Astrocyte (in vitro differentiated cells and primary cell): Measurements from ENCODE around the gene APIP. TPM values are rescaled to one million over a fixed set of nuclear protein-coding genes. Genes with fewer than 3 reads are reported as not detected.

Source experiments
- DNase-seq: peaks from one replicate; pipeline ENCODE4 v3.0.0-alpha.2; 2010; ENCODE audit warnings: low read depth
- FAIRE-seq: peaks from 2 replicates; lab custom pipeline; 2011; peaks lifted over from hg19 to GRCh38; lab: Jason Lieb, UNC
- H2AFZ ChIP-seq: 2 replicates; pipeline ENCODE4 v1.6.0; 2012; ENCODE audit warnings: low read depth, low read length, inconsistent platforms
- H3K27ac ChIP-seq: 2 replicates; pipeline ENCODE4 v1.5.1; 2011; ENCODE audit warnings: low read depth, low read length, inconsistent platforms
- H3K27me3 ChIP-seq: 2 replicates; pipeline ENCODE4 v1.6.0; 2011; ENCODE audit warnings: low read length, inconsistent platforms; ENCODE audit not compliant: insufficient read depth
- H3K36me3 ChIP-seq: 2 replicates; pipeline ENCODE4 v1.5.1; 2011; ENCODE audit warnings: low read length, inconsistent platforms; ENCODE audit not compliant: insufficient read depth
- H3K4me1 ChIP-seq: 2 replicates; pipeline ENCODE4 v1.5.1; 2011; ENCODE audit warnings: low read length, inconsistent platforms; ENCODE audit not compliant: insufficient read depth
- H3K4me2 ChIP-seq: 2 replicates; pipeline ENCODE4 v1.6.0; 2012; ENCODE audit warnings: low read length, inconsistent platforms
- H3K4me3 ChIP-seq: 2 replicates; pipeline ENCODE4 v1.5.1; 2011; ENCODE audit warnings: low read depth, mild to moderate bottlenecking, low read length, inconsistent platforms; ENCODE audit not compliant: insufficient read depth
- H3K79me2 ChIP-seq: 2 replicates; pipeline ENCODE4 v1.6.0; 2012; ENCODE audit warnings: mild to moderate bottlenecking, low read length, inconsistent platforms; ENCODE audit not compliant: insufficient read depth
- H3K9ac ChIP-seq: 2 replicates; pipeline ENCODE4 v1.6.0; 2012; ENCODE audit warnings: mild to moderate bottlenecking, low read length, inconsistent platforms
- H3K9me3 ChIP-seq: 2 replicates; pipeline ENCODE4 v1.5.1; 2012; ENCODE audit warnings: low read depth, mild to moderate bottlenecking, low read length, inconsistent platforms; ENCODE audit not compliant: insufficient read depth
- H4K20me1 ChIP-seq: 2 replicates; pipeline ENCODE4 v1.6.0; 2012; ENCODE audit warnings: low read length, inconsistent platforms; ENCODE audit not compliant: insufficient read depth
- H3K27ac Mint-ChIP-seq: one replicate; pipeline ENCODE4 v1.8.0; 2021; ENCODE audit warnings: mild to moderate bottlenecking, mixed read lengths; ENCODE audit not compliant: unreplicated experiment
- H3K27me3 Mint-ChIP-seq: one replicate; pipeline ENCODE4 v1.8.0; 2021; ENCODE audit warnings: low read depth, mixed read lengths; ENCODE audit not compliant: unreplicated experiment
- H3K36me3 Mint-ChIP-seq: one replicate; pipeline ENCODE4 v1.8.0; 2021; ENCODE audit warnings: low read depth, mixed read lengths; ENCODE audit not compliant: unreplicated experiment
- H3K4me1 Mint-ChIP-seq: one replicate; pipeline ENCODE4 v1.8.0; 2021; ENCODE audit warnings: low read depth, mixed read lengths; ENCODE audit not compliant: unreplicated experiment
- H3K4me3 Mint-ChIP-seq: one replicate; pipeline ENCODE4 v1.8.0; 2021; ENCODE audit warnings: mild to moderate bottlenecking, moderate library complexity, mixed read lengths; ENCODE audit not compliant: unreplicated experiment
- H3K9me3 Mint-ChIP-seq: one replicate; pipeline ENCODE4 v1.8.0; 2021; ENCODE audit warnings: mild to moderate bottlenecking, mixed read lengths; ENCODE audit not compliant: unreplicated experiment
- CTCF ChIP-seq: IDR thresholded peaks from 2 replicates; pipeline ENCODE4 v1.5.1; 2011; ENCODE audit warnings: low read depth, mild to moderate bottlenecking, inconsistent platforms, low read length, moderate library complexity; ENCODE audit not compliant: insufficient read depth
- EZH2 ChIP-seq: IDR thresholded peaks from 2 replicates; pipeline ENCODE4 v1.6.1; 2012; ENCODE audit warnings: mild to moderate bottlenecking, low read length, inconsistent platforms; ENCODE audit not compliant: insufficient read depth
- total RNA-seq: library from RNA; stranded (reverse); gene quantifications from 2 replicates; pipeline ENCODE4 v1.2.1, GENCODE V29; 2021

The APIP gene
- total RNA-seq, 1 donor from 2014 or later: 13.9 TPM

- DNase-seq: no peak
- Histone ChIP-seq H3K9ac (no peak overlapping the region), H3K4me1 (no peaks in the 10 kb centered on the region), H2AFZ (no peak overlapping the region), H3K4me2 (no peak overlapping the region), H3K79me2 (no peaks in the 10 kb centered on the region), H3K27ac (no peak overlapping the region), H3K36me3 (no peaks in the 10 kb centered on the region), H3K27me3 (no peaks in the 10 kb centered on the region), H3K9me3 (no peaks in the 10 kb centered on the region), H3K4me3 (no peak overlapping the region), H4K20me1 (no peaks in the 10 kb centered on the region)
- Mint-ChIP-seq H3K36me3 (peaks cover 1% of the 10 kb centered on the region), H3K4me1 (no peaks in the 10 kb centered on the region), H3K27ac (no peak overlapping the region), H3K9me3 (no peaks in the 10 kb centered on the region), H3K27me3 (no peaks in the 10 kb centered on the region), H3K4me3 (no peak overlapping the region)
- FAIRE-seq: no peak
- TF ChIP-seq EZH2 (no peak), CTCF (no peak)
These were observed 46.8 kb downstream of the APIP start for GRCh38 chr11:34869425-34869824.

DNA sequence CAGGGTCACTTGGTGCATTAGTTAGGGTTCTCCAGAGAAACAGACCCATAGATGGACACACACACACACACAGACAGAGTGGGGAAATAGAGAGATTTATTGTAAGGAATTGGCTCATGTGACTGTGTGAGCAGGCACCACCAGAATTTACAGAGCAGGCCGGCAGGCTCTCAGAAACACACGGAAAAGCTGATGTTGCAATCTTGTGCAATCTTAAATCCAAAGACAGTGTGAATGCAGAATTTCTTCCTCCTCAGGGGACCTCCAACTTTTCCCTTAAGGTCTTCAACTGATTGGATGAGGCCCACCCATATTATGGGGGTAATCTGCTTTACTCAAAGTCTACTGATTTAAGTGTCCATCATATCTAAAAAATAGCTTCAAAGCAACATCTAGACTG, 49.8 kb downstream of the APIP start:
- no peaks in the 10 kb centered on the region for H3K4me1 Mint-ChIP-seq
- DNase-seq (no peak), FAIRE-seq (no peak)
- H3K27ac Mint-ChIP-seq: no peak overlapping the region
- no peaks in the 10 kb centered on the region for H3K36me3 ChIP-seq
- H3K4me3 Mint-ChIP-seq: no peak overlapping the region
- no peaks in the 10 kb centered on the region for H4K20me1 ChIP-seq
- H3K27ac ChIP-seq: no peak overlapping the region
- no peaks in the 10 kb centered on the region for H3K9me3 ChIP-seq
- H3K4me1 ChIP-seq: no peaks in the 10 kb centered on the region
- H2AFZ ChIP-seq: no peak overlapping the region
- H3K79me2 ChIP-seq: no peaks in the 10 kb centered on the region
- H3K36me3 Mint-ChIP-seq: peaks cover 7% of the 10 kb centered on the region
- no peak overlapping the region for H3K4me2 ChIP-seq
- H3K9ac ChIP-seq: no peak overlapping the region
- no peaks in the 10 kb centered on the region for H3K27me3 ChIP-seq
- no peak overlapping the region for H3K4me3 ChIP-seq
- H3K9me3 Mint-ChIP-seq: peaks cover 4% of the 10 kb centered on the region
- H3K27me3 Mint-ChIP-seq: no peaks in the 10 kb centered on the region
- TF ChIP-seq EZH2: no peak
- no peak for TF ChIP-seq CTCF

- H3K9ac ChIP-seq: no peak overlapping the region
- no peaks in the 10 kb centered on the region for H3K9me3 ChIP-seq
- Mint-ChIP-seq H3K27me3 (no peaks in the 10 kb centered on the region), H3K27ac (no peak overlapping the region), H3K36me3 (peaks cover 7% of the 10 kb centered on the region), H3K9me3 (peaks cover 4% of the 10 kb centered on the region), H3K4me3 (no peak overlapping the region), H3K4me1 (no peaks in the 10 kb centered on the region)
- no peak overlapping the region for H2AFZ ChIP-seq
- H3K4me1 ChIP-seq: no peaks in the 10 kb centered on the region
- no peaks in the 10 kb centered on the region for H3K27me3 ChIP-seq
- no peak for FAIRE-seq
- H4K20me1 ChIP-seq: no peaks in the 10 kb centered on the region
- TF ChIP-seq CTCF (no peak), EZH2 (no peak)
- no peak overlapping the region for H3K4me3 ChIP-seq
- H3K79me2 ChIP-seq: no peaks in the 10 kb centered on the region
- H3K4me2 ChIP-seq: no peak overlapping the region
- H3K27ac ChIP-seq: no peak overlapping the region
- no peak for DNase-seq
- H3K36me3 ChIP-seq: no peaks in the 10 kb centered on the region
These were observed 50.9 kb downstream of the APIP start for GRCh38 chr11:34865261-34865660.
